Measurements from ENCODE around the gene F7.

DNA sequence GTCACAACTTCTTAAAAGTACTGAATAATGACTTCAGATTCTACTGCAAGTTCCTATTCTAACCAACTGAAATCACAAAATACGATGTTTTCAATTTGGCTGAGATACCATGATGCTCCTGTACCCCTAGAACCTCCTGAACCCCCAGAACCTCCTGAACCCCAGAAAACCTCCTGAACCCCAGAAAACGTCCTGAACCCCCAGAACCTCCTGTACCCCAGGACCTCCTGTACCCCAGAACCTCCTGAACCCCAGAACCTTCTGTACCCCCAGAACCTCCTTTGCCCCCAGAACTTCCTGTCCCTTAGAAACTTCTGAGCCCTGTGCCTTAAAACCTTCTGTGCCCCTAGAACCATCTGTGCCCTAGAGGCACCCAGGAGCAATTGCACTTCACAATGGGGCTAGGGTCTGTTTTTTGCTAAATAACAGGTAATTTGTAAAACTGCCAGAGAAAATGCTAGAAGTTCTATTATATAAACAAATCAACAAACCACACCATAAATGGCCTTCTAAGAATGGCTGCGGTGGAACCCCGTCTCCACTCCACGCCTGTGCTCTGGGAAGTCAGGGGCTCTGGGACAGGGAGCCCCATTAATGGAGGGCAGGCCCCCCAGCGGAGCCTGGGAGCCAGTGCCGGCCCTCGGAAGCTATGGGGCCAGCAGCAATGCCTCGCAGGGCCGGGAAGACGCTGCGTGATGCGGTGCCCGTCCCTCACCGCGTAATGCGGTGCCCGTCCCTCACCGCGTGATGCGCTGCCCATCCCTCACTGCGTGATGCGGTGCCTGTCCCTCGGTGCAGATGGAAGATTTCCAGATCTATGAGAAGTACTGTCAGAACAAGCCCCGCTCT lies 21.3 kb upstream of the F7 start:
- TF ChIP-seq, protein P1, sequence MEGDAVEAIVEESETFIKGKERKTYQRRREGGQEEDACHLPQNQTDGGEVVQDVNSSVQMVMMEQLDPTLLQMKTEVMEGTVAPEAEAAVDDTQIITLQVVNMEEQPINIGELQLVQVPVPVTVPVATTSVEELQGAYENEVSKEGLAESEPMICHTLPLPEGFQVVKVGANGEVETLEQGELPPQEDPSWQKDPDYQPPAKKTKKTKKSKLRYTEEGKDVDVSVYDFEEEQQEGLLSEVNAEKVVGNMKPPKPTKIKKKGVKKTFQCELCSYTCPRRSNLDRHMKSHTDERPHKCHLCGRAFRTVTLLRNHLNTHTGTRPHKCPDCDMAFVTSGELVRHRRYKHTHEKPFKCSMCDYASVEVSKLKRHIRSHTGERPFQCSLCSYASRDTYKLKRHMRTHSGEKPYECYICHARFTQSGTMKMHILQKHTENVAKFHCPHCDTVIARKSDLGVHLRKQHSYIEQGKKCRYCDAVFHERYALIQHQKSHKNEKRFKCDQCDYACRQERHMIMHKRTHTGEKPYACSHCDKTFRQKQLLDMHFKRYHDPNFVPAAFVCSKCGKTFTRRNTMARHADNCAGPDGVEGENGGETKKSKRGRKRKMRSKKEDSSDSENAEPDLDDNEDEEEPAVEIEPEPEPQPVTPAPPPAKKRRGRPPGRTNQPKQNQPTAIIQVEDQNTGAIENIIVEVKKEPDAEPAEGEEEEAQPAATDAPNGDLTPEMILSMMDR (conservative IDR thresholded peaks at IDR 0.05; ENCODE audit: low read depth, low read length) = no peak
- no peak for TF ChIP-seq POLR2A (IDR thresholded peaks at IDR 0.05; ENCODE audit: low read depth, low read length)
- TF ChIP-seq RFX5 (IDR thresholded peaks at IDR 0.05; ENCODE audit: low read depth, low read length) = no peak
- no peak for TF ChIP-seq CHD1 (IDR thresholded peaks at IDR 0.05; ENCODE audit: low read depth, low read length)
- TF ChIP-seq RAD21 (IDR thresholded peaks at IDR 0.05; ENCODE audit: low read length) = no peak
- no peak for TF ChIP-seq BHLHE40 (IDR thresholded peaks at IDR 0.05; ENCODE audit: low read depth, low read length)
- TF ChIP-seq SMC3 (IDR thresholded peaks at IDR 0.05; ENCODE audit: low read depth, low read length) = no peak
- TF ChIP-seq, protein P2, sequence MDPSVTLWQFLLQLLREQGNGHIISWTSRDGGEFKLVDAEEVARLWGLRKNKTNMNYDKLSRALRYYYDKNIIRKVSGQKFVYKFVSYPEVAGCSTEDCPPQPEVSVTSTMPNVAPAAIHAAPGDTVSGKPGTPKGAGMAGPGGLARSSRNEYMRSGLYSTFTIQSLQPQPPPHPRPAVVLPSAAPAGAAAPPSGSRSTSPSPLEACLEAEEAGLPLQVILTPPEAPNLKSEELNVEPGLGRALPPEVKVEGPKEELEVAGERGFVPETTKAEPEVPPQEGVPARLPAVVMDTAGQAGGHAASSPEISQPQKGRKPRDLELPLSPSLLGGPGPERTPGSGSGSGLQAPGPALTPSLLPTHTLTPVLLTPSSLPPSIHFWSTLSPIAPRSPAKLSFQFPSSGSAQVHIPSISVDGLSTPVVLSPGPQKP (IDR thresholded peaks at IDR 0.05; ENCODE audit: borderline replicate concordance, low read depth, low read length) = no peak
- TF ChIP-seq MAFK (IDR thresholded peaks at IDR 0.05; ENCODE audit: low read depth, low read length) = no peak
- no peak for TF ChIP-seq MAZ (IDR thresholded peaks at IDR 0.05; ENCODE audit: borderline replicate concordance, low read depth, low read length)
- TF ChIP-seq MXI1 (IDR thresholded peaks at IDR 0.05; ENCODE audit: borderline replicate concordance, low read depth, low read length) = no peak
